HEK293 (cell line): ENCODE results near the gene IGF2R.

ENCODE experiments used
- CTCF ChIA-PET: fragments of 350-600 bp; formaldehyde crosslinking; extraction: SDS; loops from one replicate; lab custom pipeline; 2021; ENCODE audit warnings: antibody characterized with exemption; lab: Yijun Ruan, JAX
- POLR2A ChIA-PET: fragments of 300-600 bp; formaldehyde crosslinking; extraction: SDS; loops from one replicate; lab custom pipeline; 2020; ENCODE audit warnings: antibody characterized with exemption, inconsistent platforms; lab: Yijun Ruan, JAX
- H3K27ac ChIP-seq: fragments of 200-500 bp; sonication (Bioruptor generic); 2 replicates; pipeline ENCODE4 v1.5.1; 2014; ENCODE audit warnings: low read depth, low read length, control low read depth, inconsistent platforms; ENCODE audit errors: extremely low read depth
- H3K36me3 ChIP-seq, 2 experiments: fragments of 200-500 bp in 1 of 2; sonication (Bioruptor generic) in 1 of 2; 1 replicate in 1 of 2; 2 replicates in 1 of 2; pipeline ENCODE4 v1.5.1; 2014 to 2017; ENCODE audit warnings: inconsistent platforms in 2 of 2, low read length in 2 of 2; ENCODE audit not compliant: control insufficient read depth in 2 of 2, insufficient read depth in 1 of 2
- H3K4me1 ChIP-seq: fragments of 200-500 bp; sonication (Bioruptor generic); 2 replicates; pipeline ENCODE4 v1.5.1; 2014; ENCODE audit warnings: mild to moderate bottlenecking, low read length, inconsistent platforms; ENCODE audit not compliant: control insufficient read depth, insufficient read depth
- H3K4me3 ChIP-seq: 2 replicates; pipeline ENCODE4 v1.5.1; 2011; ENCODE audit warnings: low read depth, mild to moderate bottlenecking, control low read depth, low read length, moderate library complexity
- H3K9me3 ChIP-seq: fragments of 200-500 bp; sonication (Bioruptor generic); 2 replicates; pipeline ENCODE4 v1.5.1; 2014; ENCODE audit warnings: low read depth, low read length, inconsistent platforms; ENCODE audit not compliant: control insufficient read depth, insufficient read depth
- FEZF1 ChIP-seq: fragments of 450-650 bp; formaldehyde crosslinking; IDR thresholded peaks from 2 replicates; pipeline ENCODE4 v1.5.1; 2016; ENCODE audit warnings: missing biosample characterization, missing genetic modification characterization
- GLI4 ChIP-seq: fragments of 450-650 bp; formaldehyde crosslinking; IDR thresholded peaks from 2 replicates; pipeline ENCODE4 v1.5.1; 2016; ENCODE audit warnings: missing biosample characterization, missing genetic modification characterization
- GLIS2 ChIP-seq: fragments of 450-650 bp; formaldehyde crosslinking; IDR thresholded peaks from 2 replicates; pipeline ENCODE4 v1.5.1; 2016; ENCODE audit warnings: missing biosample characterization, missing genetic modification characterization
- KLF10 ChIP-seq: fragments of 450-650 bp; IDR thresholded peaks from 2 replicates; pipeline ENCODE4 v1.5.1; 2018; ENCODE audit warnings: missing biosample characterization, mild to moderate bottlenecking, missing genetic modification characterization
- KLF17 ChIP-seq: fragments of 450-650 bp; formaldehyde crosslinking; IDR thresholded peaks from 2 replicates; pipeline ENCODE4 v1.5.1; 2016; ENCODE audit warnings: missing biosample characterization, missing genetic modification characterization
- MEIS1 ChIP-seq: sonication (generic); formaldehyde crosslinking; IDR thresholded peaks from 2 replicates; pipeline ENCODE4 v1.8.1; 2022; ENCODE audit warnings: missing genetic modification reagents, mild to moderate bottlenecking, borderline replicate concordance
- SCRT1 ChIP-seq: fragments of 450-650 bp; formaldehyde crosslinking; IDR thresholded peaks from 2 replicates; pipeline ENCODE4 v1.5.1; 2016; ENCODE audit warnings: missing biosample characterization, missing genetic modification characterization, borderline replicate concordance
- SP7 ChIP-seq: fragments of 450-650 bp; formaldehyde crosslinking; IDR thresholded peaks from 2 replicates; pipeline ENCODE4 v1.5.1; 2016; ENCODE audit warnings: missing biosample characterization, missing genetic modification characterization
- TCF7L2 ChIP-seq: IDR thresholded peaks from 2 replicates; pipeline ENCODE4 v1.6.1; 2011; ENCODE audit warnings: low read depth, mild to moderate bottlenecking, inconsistent platforms, low read length, moderate library complexity, borderline replicate concordance
- ZBTB21 ChIP-seq: fragments of 450-650 bp; formaldehyde crosslinking; IDR thresholded peaks from 2 replicates; pipeline ENCODE4 v1.5.1; 2017; ENCODE audit warnings: missing biosample characterization, missing genetic modification characterization
- ZEB2 ChIP-seq: fragments of 450-650 bp; formaldehyde crosslinking; IDR thresholded peaks from 2 replicates; pipeline ENCODE4 v1.5.1; 2016; ENCODE audit warnings: missing biosample characterization, missing genetic modification characterization
- ZNF112 ChIP-seq: fragments of 450-650 bp; formaldehyde crosslinking; IDR thresholded peaks from 2 replicates; pipeline ENCODE4 v1.5.0; 2017; ENCODE audit warnings: missing biosample characterization, missing genetic modification characterization
- ZNF121 ChIP-seq: fragments of 450-650 bp; formaldehyde crosslinking; IDR thresholded peaks from 2 replicates; pipeline ENCODE4 v1.5.1; 2016; ENCODE audit warnings: missing biosample characterization, missing genetic modification characterization
- ZNF157 ChIP-seq: fragments of 450-650 bp; formaldehyde crosslinking; IDR thresholded peaks from 2 replicates; pipeline ENCODE4 v1.5.1; 2016; ENCODE audit warnings: missing biosample characterization, missing genetic modification characterization
- ZNF18 ChIP-seq: fragments of 450-650 bp; formaldehyde crosslinking; IDR thresholded peaks from 2 replicates; pipeline ENCODE4 v1.5.1; 2016; ENCODE audit warnings: missing biosample characterization, missing genetic modification characterization
- ZNF184 ChIP-seq: fragments of 450-650 bp; IDR thresholded peaks from 2 replicates; pipeline ENCODE4 v1.5.1; 2018; ENCODE audit warnings: missing biosample characterization, mild to moderate bottlenecking, missing genetic modification characterization
- ZNF341 ChIP-seq: fragments of 450-650 bp; formaldehyde crosslinking; IDR thresholded peaks from 2 replicates; pipeline ENCODE4; 2016; ENCODE audit warnings: low read depth, missing biosample characterization, missing genetic modification characterization
- ZNF423 ChIP-seq: fragments of 450-650 bp; formaldehyde crosslinking; IDR thresholded peaks from 2 replicates; pipeline ENCODE4 v1.5.1; 2016; ENCODE audit warnings: missing biosample characterization, missing genetic modification characterization
- ZNF548 ChIP-seq: fragments of 450-650 bp; formaldehyde crosslinking; IDR thresholded peaks from 2 replicates; pipeline ENCODE4 v1.5.1; 2016; ENCODE audit warnings: missing biosample characterization, missing genetic modification characterization
- ZNF571 ChIP-seq: fragments of 450-650 bp; formaldehyde crosslinking; IDR thresholded peaks from 2 replicates; pipeline ENCODE4 v1.5.0; 2017; ENCODE audit warnings: missing biosample characterization, missing genetic modification characterization
- ZNF658 ChIP-seq: fragments of 450-650 bp; formaldehyde crosslinking; IDR thresholded peaks from 2 replicates; pipeline ENCODE4; 2016; ENCODE audit warnings: missing biosample characterization, missing genetic modification characterization
- ZNF707 ChIP-seq: fragments of 450-650 bp; formaldehyde crosslinking; IDR thresholded peaks from 2 replicates; pipeline ENCODE4 v1.5.1; 2016; ENCODE audit warnings: missing biosample characterization, missing genetic modification characterization
- ZSCAN5A ChIP-seq: fragments of 450-650 bp; formaldehyde crosslinking; IDR thresholded peaks from 2 replicates; pipeline ENCODE4 v1.5.1; 2016; ENCODE audit warnings: missing biosample characterization, missing genetic modification characterization
- TF ChIP-seq, protein P1 (sequence below): fragments of 450-650 bp; formaldehyde crosslinking; IDR thresholded peaks from 2 replicates; pipeline ENCODE4 v1.5.1; 2016; ENCODE audit warnings: missing biosample characterization, missing genetic modification characterization

Gene IGF2R

GRCh38 chr6:159978291-159979135, 9.6 kb downstream of the IGF2R start:
- peaks cover 19% of the 10 kb centered on the region for H3K4me1 ChIP-seq
- CTCF ChIA-PET, result interaction anchor here (0.6 kb wide), 1 partner anchor 118 kb away, joined by 3 read pairs; no protein-coding TSS in a partner anchor

GRCh38 chr6:159979136-159979874, 10.4 kb downstream of the IGF2R start:
- H3K4me3 ChIP-seq, result no peak overlapping the region
- CTCF ChIA-PET, result interaction anchor here (0.7 kb wide), 2 partner anchors 10 to 90 kb away, joined by 3 read pairs; no protein-coding TSS in a partner anchor
- POLR2A ChIA-PET, result no interaction called here
- H3K36me3 ChIP-seq, result no peaks in the 10 kb centered on the region
- no peak overlapping the region; the same call in 1 of the 2 replicates for H3K27ac ChIP-seq
- H3K4me1 ChIP-seq, result peaks cover 16% of the 10 kb centered on the region
- no peaks in the 10 kb centered on the region for H3K9me3 ChIP-seq
- TF ChIP-seq FEZF1 (tag by site-specific recombination), result peak; percentile 81
- TF ChIP-seq ZNF423 (tag by site-specific recombination), result peak; percentile 67; the same call in 1 of the 2 replicates
- TF ChIP-seq GLI4 (tag by site-specific recombination), result no peak
- no peak for TF ChIP-seq ZNF658 (tag by site-specific recombination)
- peak; percentile 26; the same call in 1 of the 2 replicates for TF ChIP-seq GLIS2 (tag by site-specific recombination)
- TF ChIP-seq SCRT1 (tag by site-specific recombination), result no peak
- TF ChIP-seq SP7, result peak; percentile 53
- no peak for TF ChIP-seq MEIS1 (CRISPR knock-in tag)
- TF ChIP-seq ZNF184 (tag by site-specific recombination), result peak; percentile 64
- TF ChIP-seq, protein P1, sequence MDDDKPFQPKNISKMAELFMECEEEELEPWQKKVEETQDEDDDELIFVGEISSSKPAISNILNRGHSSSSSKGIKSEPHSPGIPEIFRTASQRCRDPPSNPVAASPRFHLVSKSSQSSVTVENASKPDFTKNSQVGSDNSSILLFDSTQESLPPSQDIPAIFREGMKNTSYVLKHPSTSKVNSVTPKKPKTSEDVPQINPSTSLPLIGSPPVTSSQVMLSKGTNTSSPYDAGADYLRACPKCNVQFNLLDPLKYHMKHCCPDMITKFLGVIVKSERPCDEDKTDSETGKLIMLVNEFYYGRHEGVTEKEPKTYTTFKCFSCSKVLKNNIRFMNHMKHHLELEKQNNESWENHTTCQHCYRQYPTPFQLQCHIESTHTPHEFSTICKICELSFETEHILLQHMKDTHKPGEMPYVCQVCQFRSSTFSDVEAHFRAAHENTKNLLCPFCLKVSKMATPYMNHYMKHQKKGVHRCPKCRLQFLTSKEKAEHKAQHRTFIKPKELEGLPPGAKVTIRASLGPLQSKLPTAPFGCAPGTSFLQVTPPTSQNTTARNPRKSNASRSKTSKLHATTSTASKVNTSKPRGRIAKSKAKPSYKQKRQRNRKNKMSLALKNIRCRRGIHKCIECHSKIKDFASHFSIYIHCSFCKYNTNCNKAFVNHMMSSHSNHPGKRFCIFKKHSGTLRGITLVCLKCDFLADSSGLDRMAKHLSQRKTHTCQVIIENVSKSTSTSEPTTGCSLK (tag by site-specific recombination), result no peak
- TF ChIP-seq ZNF18 (tag by site-specific recombination), result no peak
- TF ChIP-seq ZNF571, result no peak
- TF ChIP-seq ZNF121, result no peak
- TF ChIP-seq ZNF341 (tag by site-specific recombination), result peak; percentile 45; the same call in 1 of the 2 replicates
- 0 out of 2 replicates have a peak, but pooled peaks have one; percentile 29 for TF ChIP-seq KLF17 (tag by site-specific recombination)
- TF ChIP-seq ZSCAN5A (tag by site-specific recombination), result no peak; the same call in 1 of the 2 replicates
- TF ChIP-seq ZEB2, result peak; percentile 67; the same call in 1 of the 2 replicates
- TF ChIP-seq ZNF112 (tag by site-specific recombination), result no peak
- no peak for TF ChIP-seq KLF10 (tag by site-specific recombination)
- TF ChIP-seq TCF7L2, result no peak
- 0 out of 2 replicates have a peak, but pooled peaks have one; percentile 9 for TF ChIP-seq ZNF548 (tag by site-specific recombination)

More at GRCh38 chr6:159978291-159979135, 9.6 kb downstream of the IGF2R start:
- Histone ChIP-seq H3K36me3 (no peaks in the 10 kb centered on the region), H3K9me3 (no peaks in the 10 kb centered on the region), H3K27ac (no peak overlapping the region; the same call in 1 of the 2 replicates), H3K4me3 (no peak overlapping the region)
- POLR2A ChIA-PET, result no interaction called here
- no peak for TF ChIP-seq ZBTB21 (tag by site-specific recombination)
- no peak for TF ChIP-seq ZNF157
- TF ChIP-seq ZNF707 (tag by site-specific recombination), result no peak
- TF ChIP-seq ZNF121, result peak; percentile 74
- TF ChIP-seq, all 188 proteins: peak for 1
